Tongue (tissue), 2 donors: ENCODE measurements around the gene GZMH. TPM values are rescaled to one million over a fixed set of nuclear protein-coding genes. Genes with fewer than 3 reads are reported as not detected.
"Not testable (repeated sequence)": the region's sequence is repeated elsewhere in the genome, so short reads cannot be mapped to it uniquely, and the experiment has no call there.

Experiments
- DNase-seq: peaks from one replicate; pipeline ENCODE4 v3.0.0-alpha.2; 2015
- total RNA-seq: library from RNA; depleted of rRNA; stranded (reverse); fragments of >200 nt; gene quantifications from one replicate; pipeline ENCODE4 v1.2.3, GENCODE V29; 2014

Gene GZMH
- total RNA-seq, 1 donor from 2014 or later = not detected

DNA sequence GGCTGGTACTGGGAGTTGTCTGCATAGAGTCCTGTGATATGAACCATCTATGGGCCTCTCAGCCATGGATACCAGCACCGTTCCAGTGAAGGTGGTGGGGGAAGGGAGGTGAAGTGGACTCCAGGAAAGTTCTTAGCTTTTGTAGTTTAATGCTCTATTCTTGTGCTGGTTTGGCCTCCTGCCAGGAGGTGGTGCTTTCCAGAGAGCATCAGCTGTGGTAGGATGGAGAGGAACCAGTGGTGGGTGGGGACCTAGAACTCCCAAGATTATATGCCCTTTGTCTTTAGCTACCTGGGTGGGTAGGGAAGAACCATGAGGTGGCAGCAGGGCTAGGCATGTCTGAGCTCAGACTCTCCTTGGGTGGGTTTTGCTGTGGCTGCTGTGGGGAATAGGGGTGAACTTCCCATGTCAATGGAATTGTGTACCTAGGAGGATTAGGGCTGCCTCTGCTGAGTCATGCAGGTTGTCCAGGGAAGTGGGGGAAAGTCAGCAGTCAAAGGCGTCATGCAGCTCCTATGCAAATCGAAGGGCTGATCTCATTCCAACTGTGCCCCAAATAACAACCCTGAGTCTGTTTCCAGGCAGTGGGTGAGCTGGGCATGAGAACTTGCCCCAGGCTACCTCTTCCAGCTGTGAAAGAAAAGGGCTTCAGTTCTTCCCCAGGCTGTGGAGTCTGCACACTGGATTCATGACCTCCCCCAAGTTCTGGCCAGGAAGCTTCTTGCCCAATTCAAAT, 14.2 kb downstream of the GZMH start:
- no peak for DNase-seq

DNA sequence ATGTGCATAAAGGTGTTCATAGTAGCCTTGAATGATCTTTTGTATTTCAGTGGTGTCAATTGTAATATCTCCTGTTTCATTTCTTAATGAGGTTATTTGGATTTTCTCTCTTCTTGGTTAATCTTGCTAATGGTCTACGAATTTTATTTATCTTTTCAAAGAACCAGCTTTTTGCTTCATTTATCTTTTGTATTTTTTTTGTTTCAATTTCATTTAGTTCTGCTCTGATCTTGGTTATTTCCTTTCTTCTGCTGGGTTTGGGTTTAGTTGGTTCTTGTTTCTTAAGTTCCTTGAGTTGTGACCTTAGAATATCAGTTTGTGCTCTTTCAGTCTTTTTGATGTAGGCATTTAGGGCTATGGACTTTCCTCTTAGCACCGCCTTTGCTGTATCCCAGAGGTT, 18.5 kb downstream of the GZMH start:
- DNase-seq = not testable (repeated sequence)

DNA sequence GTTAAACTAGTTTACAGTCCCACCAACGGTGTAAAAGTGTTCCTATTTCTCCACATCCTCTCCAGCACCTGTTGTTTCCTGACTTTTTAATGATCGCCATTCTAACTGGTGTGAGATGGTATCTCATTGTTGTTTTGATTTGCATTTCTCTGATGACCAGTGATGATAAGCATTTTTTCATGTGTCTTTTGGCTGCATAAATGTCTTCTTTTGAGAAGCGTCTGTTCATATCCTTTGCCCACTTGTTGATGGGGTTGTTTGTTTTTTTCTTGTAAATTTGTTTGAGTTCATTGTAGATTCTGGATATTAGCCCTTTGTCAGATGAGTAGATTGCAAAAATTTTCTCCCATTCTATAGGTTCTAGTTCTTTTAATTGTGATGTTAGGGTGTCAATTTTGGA, 25.1 kb downstream of the GZMH start:
- not testable (repeated sequence) for DNase-seq

DNA sequence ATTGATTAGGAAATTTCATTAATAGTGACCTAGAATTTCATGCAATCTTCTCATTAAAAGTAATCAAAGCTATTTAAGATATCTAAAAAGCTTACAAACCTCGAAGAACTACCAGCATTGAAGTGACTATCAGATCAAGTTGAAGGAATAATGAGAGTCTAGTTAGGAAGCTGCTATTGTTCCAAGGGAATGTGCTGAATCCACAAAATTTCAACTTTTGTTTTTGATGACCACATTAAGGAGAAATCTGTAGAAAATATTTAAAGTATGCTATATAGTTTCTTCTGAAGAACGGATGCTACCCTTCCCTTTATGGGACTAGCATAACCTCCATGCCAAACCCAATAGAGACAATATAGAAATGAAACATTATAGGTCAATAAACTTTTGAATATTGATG, 30.9 kb downstream of the GZMH start:
- DNase-seq = no peak

DNA sequence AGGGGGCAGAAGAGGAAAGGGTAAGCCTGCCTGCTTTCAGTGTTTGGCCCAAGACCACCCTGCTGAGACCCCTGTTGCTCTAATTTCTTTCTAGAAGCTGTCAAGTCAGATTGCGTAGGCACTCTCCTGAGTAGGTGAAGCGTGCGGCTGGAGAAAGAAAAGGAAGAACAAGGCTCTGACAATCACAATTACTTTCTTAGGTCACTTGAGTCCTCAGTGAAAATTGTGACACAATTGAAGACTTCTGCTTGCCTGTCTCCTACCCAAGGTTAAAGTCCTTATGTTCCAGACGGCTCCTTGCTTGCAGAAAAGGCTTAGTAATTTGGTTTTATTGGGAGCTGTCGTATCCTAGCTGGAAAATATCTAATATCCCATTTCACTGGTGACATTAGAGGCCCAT, 32.7 kb downstream of the GZMH start:
- DNase-seq = no peak

DNA sequence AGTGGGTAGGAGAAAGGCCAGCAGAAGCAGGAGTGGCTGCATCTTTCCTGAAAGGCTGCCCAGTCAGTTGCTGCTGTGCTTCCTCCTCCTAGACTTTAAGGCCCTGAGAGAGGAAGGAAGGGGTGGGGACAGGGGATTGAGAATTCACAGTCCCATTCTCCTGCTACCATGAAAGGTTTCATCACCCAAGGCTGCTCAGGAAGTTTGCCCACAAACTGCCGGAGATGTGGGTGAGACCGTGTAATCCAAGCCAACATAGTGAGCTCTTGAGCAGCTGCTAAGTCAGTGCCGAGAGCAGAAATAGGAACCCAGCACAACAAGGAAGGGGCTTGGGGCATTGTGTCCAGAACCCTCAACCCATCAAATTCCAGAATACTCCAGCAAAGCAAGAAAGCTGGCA, 33.3 kb downstream of the GZMH start, which contains the start of gene CTSG:
TSS of gene CTSG (minus strand) at position 69 of the 400 bp plus-strand sequence. CDS start at position 42, 27 bp downstream.
- no peak for DNase-seq

DNA sequence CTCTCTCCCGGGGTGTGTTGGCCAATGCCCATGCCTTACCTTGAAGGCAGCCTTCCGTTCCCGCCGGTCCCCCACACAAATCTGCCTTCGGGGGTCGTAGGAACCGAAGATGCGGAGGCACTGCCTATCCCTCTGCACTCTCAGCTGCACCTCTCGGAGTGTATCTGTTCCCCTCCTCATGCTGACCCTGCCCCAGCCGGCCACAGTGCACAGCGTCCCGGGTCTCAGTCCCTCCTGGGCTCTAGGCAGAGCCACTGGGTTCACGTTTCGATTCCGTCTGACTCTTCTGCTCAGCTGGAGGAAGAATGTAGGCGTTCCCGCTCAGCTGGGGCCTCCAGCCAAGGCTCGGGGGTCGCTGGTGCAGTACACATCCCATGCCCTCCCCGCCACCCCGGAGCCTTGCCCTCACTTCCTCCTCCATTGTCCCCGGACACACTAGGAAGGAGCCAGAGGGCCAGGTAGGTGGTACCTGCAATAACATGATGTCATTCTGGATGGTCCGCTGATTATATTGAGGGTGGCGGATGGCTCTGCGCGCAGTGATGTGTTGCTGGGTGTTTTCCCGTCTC, 35.2 kb downstream of the GZMH start:
- no peak for DNase-seq

DNA sequence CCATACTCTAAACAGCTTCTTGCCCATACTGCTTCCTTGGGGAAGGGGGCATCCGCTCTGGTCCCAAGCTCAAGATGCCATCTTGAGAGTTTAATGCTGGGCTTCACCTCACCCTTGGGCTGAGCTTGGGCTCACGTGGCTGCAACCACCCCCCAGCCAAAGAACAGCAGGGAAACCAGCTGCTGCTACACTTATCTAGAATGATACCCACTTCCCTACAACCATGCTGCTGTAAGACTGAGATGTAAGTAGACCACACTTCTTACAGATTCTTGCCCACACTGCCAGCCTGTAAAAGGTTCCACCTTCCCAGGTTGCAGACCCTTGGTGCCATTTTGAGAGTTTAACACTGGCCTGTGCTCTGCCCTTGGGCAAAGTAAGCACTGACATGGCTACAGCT, 43.2 kb downstream of the GZMH start:
- DNase-seq = no peak

DNA sequence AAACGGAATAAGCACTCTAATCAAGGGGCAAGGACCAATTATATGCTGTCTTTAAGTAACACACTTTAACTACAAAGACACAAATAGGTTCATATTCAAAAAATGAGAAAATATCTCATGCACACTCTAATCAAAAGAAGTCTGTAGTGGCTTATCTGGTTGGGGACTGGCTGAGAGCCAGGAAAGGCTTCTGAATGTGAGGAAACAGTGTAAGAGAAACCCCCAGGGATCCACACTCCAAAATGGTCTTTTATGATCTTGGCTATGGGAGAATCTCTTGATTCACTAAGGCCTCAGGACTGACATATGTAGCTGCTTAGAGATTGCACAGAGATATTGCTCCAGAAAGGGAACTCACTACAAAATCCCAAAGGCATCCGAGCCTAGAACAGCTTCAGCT, 43.7 kb downstream of the GZMH start:
- DNase-seq = no peak

DNA sequence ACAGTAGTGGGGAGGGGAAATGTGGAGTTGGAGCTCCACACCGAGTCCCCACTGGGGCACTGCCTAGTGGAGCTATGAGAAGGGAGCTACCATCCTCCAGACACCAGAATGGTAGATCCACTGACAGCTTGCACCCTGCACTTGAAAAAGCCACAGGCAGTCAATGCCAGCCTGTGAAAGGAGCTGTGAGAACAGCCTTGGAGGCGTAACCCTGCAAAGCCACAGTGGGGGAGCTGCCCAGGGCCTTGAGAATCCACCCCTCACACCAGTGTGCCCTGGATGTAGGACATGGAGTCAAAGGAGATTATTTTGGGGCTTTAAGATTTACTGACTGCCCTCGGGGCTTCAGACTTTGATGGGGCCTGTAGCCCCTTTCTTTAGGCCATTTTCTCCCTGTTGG, 46.0 kb downstream of the GZMH start:
- no peak for DNase-seq

DNA sequence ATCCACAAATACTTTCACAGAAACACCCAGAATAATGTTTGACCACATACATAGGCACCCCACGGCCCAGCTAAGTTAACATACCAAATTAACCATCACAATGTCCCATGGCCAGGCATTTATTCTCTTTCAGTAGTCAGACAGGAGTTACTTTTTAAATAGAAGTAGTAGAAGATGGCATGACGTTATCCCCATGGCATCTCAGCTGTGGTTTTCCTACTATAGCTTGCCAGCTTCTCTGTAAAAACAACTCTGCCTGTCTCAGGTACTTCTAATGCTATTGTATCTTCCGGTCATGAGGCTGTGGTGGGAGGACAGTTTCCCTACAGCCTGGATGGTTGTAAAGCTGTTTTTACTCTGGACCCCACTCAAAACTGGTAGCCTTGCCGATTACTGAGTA, 52.7 kb downstream of the GZMH start:
- DNase-seq = no peak

Other genes starting within 250 kb of the GZMH start
- gene NFATC4, start 241.5 kb downstream of the GZMH start, total RNA-seq = 56.6 TPM
- 35.1 TPM for gene NYNRIN, start 210.7 kb downstream of the GZMH start, total RNA-seq
- 1.3 TPM for gene CBLN3, start 180.0 kb downstream of the GZMH start, total RNA-seq
- 56.6 TPM for gene KHNYN, start 179.7 kb downstream of the GZMH start, total RNA-seq
- 20.5 TPM for gene SDR39U1, start 166.9 kb downstream of the GZMH start, total RNA-seq
- not detected for gene CMA1, start 101.4 kb downstream of the GZMH start, total RNA-seq
- 4.3 TPM for gene CTSG, start 33.4 kb downstream of the GZMH start, total RNA-seq
- gene GZMB, start 24.5 kb upstream of the GZMH start, total RNA-seq = 0.41 TPM